Kidney (tissue), 14 donors: Measurements from ENCODE around the gene NUFIP2. TPM values are rescaled to one million over a fixed set of nuclear protein-coding genes. Genes with fewer than 3 reads are reported as not detected.

Experiments used
- DNase-seq, 5 donors: peaks; one replicate each; pipeline ENCODE4 v3.0.0-alpha.2; 2013 to 2020
- FAIRE-seq: peaks from 2 replicates; lab custom pipeline; 2012; peaks lifted over from hg19 to GRCh38; lab: Jason Lieb, UNC
- H3K27ac ChIP-seq, 2 donors: one replicate each; pipeline ENCODE4 v1.7.0; 2013; ENCODE audit warnings: low read depth in 2 of 2, low read length in 2 of 2, inconsistent platforms in 1 of 2
- H3K27me3 ChIP-seq: one replicate; pipeline ENCODE4 v1.7.1; 2013; ENCODE audit warnings: low read length, inconsistent platforms; ENCODE audit not compliant: control insufficient read depth, insufficient read depth
- H3K36me3 ChIP-seq, 3 donors: one replicate each; pipeline versions ENCODE4 v1.7.0 to v1.7.1; 2013; ENCODE audit warnings: low read length in 3 of 3, control low read depth in 1 of 3, inconsistent platforms in 1 of 3; ENCODE audit not compliant: insufficient read depth in 3 of 3, control insufficient read depth in 2 of 3
- H3K4me1 ChIP-seq, 3 donors: one replicate each; pipeline versions ENCODE4 v1.7.0 to v1.7.1; 2013; ENCODE audit warnings: low read length in 3 of 3, inconsistent platforms in 1 of 3, low read depth in 1 of 3; ENCODE audit not compliant: control insufficient read depth in 2 of 3, insufficient read depth in 2 of 3
- H3K4me3 ChIP-seq, 3 donors: one replicate each; pipeline versions ENCODE4 v1.7.0 to v1.8.1; 2013; ENCODE audit warnings: low read length in 3 of 3, control low read depth in 1 of 3, inconsistent platforms in 1 of 3
- H3K9ac ChIP-seq, 3 donors: one replicate each; pipeline versions ENCODE4 v1.7.0 to v1.7.1; 2013; ENCODE audit warnings: low read length in 3 of 3, control low read depth in 1 of 3, inconsistent platforms in 1 of 3
- H3K9me3 ChIP-seq, 3 donors: one replicate each; pipeline versions ENCODE4 v1.7.0 to v1.7.1; 2013; ENCODE audit warnings: low read length in 3 of 3, control low read depth in 1 of 3, inconsistent platforms in 1 of 3; ENCODE audit not compliant: control insufficient read depth in 2 of 3, insufficient read depth in 1 of 3
- CTCF ChIP-seq: IDR thresholded peaks from 3 replicates; pipeline ENCODE4 v1.5.1; 2012; ENCODE audit warnings: mild to moderate bottlenecking, moderate library complexity, borderline replicate concordance; ENCODE audit not compliant: insufficient read depth; ENCODE audit errors: extremely low read depth
- intact Hi-C: fragments of 100-400 bp; cut with DNase I; formaldehyde crosslinking; loops from one replicate; pipeline ENCODE4 v1.11.1; 2022
- polyA plus RNA-seq: library from polyadenylated mRNA; stranded (reverse); fragments of 350-450 nt; fragmentation: Illumina TruSeq; extraction: RNeasy Lipid Tissue Mini Kit (QIAGEN cat#74804); gene quantifications from one replicate; pipeline ENCODE4 v1.2.3, GENCODE V29; 2014; ENCODE audit warnings: low read depth, low replicate concordance; ENCODE audit not compliant: insufficient read depth
- total RNA-seq: library from RNA; stranded (reverse); fragmentation: NEBNext Ultra II Directional; extraction: Animal tissue kit (Norgen Biotek cat#: 25700); gene quantifications from one replicate; pipeline ENCODE4 v1.2.1, GENCODE V29; 2021
- donor health status: control.
- donor health status: control.
- donor health status: control.
- donor health status: control.
- donor health status: control.
- donor health status: DM: yes; HTN: yes; CAD: no.
- donor health status: Normal renal cell carcinoma (clear cell type).

Gene NUFIP2
- total and polyA plus RNA-seq, 2 donors from 2014 or later: 7.6 to 52.3 TPM

DNA sequence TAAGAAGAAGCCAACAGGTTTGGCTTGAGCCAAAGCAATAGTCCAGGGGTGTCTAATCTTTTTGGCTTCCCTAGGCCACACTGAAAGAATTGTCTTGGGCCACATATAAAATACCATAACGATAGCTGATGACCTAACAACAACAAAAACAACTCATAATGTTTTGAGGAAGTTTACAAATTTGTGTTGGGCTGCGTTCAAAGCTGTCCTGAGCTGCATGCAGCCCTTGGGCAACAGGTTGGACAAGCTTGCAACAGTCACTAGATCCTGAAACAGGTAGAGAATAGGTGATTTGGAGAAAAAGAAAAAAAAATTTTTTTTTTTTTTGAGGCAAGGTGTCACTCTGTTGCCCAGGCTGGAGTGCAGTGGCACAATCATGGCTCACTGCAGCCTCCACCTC is 42.8 kb downstream of the NUFIP2 start:
- peaks cover 0 to 3% (median 0%) of the 10 kb centered on the region in 3 donors for H3K4me1 ChIP-seq
- TF ChIP-seq CTCF: no peak
- no peaks in the 10 kb centered on the region for H3K9me3 ChIP-seq
- intact Hi-C loops: no loop called here
- no peaks in the 10 kb centered on the region for H3K27me3 ChIP-seq
- FAIRE-seq (no peak), DNase-seq (no peak)
- no peak overlapping the region for H3K9ac ChIP-seq
- H3K4me3 ChIP-seq: no peak overlapping the region
- H3K36me3 ChIP-seq: peaks cover 0 to 3% (median 2%) of the 10 kb centered on the region in 3 donors
- no peak overlapping the region for H3K27ac ChIP-seq

GRCh38 chr17:29250666-29251065 is 43.3 kb downstream of the NUFIP2 start:
- FAIRE-seq (no peak), DNase-seq (no peak)
- peaks cover 0 to 3% (median 0%) of the 10 kb centered on the region in 3 donors for H3K4me1 ChIP-seq
- TF ChIP-seq CTCF: no peak
- H3K9me3 ChIP-seq: no peaks in the 10 kb centered on the region
- H3K27me3 ChIP-seq: no peaks in the 10 kb centered on the region
- H3K27ac ChIP-seq: no peak overlapping the region
- no peak overlapping the region for H3K4me3 ChIP-seq
- intact Hi-C loops: no loop called here
- no peak overlapping the region for H3K9ac ChIP-seq
- H3K36me3 ChIP-seq: peaks cover 0 to 3% (median 2%) of the 10 kb centered on the region in 3 donors

- DNase-seq (no peak), FAIRE-seq (no peak)
- peaks cover 0 to 3% (median 0%) of the 10 kb centered on the region in 3 donors for H3K4me1 ChIP-seq
- intact Hi-C loops: no loop called here
- H3K9me3 ChIP-seq: no peaks in the 10 kb centered on the region
- TF ChIP-seq CTCF: no peak
- no peaks in the 10 kb centered on the region for H3K36me3 ChIP-seq
- H3K9ac ChIP-seq: no peak overlapping the region
- no peak overlapping the region for H3K4me3 ChIP-seq
- H3K27ac ChIP-seq: no peak overlapping the region
- no peaks in the 10 kb centered on the region for H3K27me3 ChIP-seq
These were observed 45.1 kb downstream of the NUFIP2 start for GRCh38 chr17:29248845-29249244.

GRCh38 chr17:29247219-29247618 is 46.7 kb downstream of the NUFIP2 start:
- DNase-seq: no peak
- TF ChIP-seq CTCF: no peak
- no peaks in the 10 kb centered on the region for H3K36me3 ChIP-seq
- no peak overlapping the region for H3K27ac ChIP-seq
- H3K9ac ChIP-seq: no peak overlapping the region
- intact Hi-C loops: no loop called here
- H3K27me3 ChIP-seq: no peaks in the 10 kb centered on the region
- H3K4me3 ChIP-seq: no peak overlapping the region
- no peak for FAIRE-seq
- H3K4me1 ChIP-seq: no peaks in the 10 kb centered on the region
- no peaks in the 10 kb centered on the region for H3K9me3 ChIP-seq
